Amniotic epithelial cell (primary cell): ENCODE data around the gene CMIP.
"Not testable (repeated sequence)": the region's sequence is repeated elsewhere in the genome, so short reads cannot be mapped to it uniquely, and the experiment has no call there.

Source experiments
- DNase-seq: peaks from one replicate; pipeline ENCODE4 v3.0.0-alpha.2; 2010; ENCODE audit warnings: low read depth

CMIP gene

DNA sequence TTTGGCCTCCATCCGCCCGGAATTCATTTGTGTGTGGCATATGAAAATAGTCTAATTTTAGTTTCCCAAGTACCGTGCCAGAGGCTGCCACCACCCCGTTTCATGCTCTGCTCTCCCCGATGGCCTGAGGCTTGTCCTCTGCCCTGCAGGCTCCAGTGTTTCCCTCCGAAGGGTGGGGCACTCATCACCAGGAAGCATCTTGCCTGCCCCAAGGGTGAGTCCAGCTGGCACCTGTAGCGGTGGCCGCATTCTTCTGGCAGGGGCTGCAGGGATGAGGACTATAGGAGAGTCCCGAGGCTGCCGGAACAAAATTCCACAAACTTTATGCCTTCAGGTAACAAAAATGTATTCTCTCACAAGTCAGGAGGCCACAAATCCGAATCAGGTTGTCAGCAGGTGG, 23.1 kb upstream of the CMIP start:
- no peak for DNase-seq

DNA sequence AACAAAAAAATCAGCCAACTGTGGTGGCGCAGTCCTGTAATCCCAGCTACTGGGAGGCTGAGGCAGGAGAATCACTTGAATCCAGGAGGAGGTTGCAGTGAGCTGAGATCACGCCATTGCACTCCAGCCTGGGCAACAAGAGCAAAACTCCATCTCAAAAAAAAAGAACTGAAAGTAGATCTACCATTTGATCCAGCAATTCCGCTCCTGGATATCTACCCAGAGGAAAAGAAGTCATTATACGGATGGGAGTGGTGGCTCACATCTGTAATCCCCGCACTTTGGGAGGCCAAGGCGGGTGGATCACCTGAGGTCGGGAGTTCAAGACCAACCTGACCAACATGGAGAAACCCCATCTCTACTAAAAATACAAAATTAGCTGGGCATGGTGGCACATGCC, 22.5 kb upstream of the CMIP start:
- not testable (repeated sequence) for DNase-seq

DNA sequence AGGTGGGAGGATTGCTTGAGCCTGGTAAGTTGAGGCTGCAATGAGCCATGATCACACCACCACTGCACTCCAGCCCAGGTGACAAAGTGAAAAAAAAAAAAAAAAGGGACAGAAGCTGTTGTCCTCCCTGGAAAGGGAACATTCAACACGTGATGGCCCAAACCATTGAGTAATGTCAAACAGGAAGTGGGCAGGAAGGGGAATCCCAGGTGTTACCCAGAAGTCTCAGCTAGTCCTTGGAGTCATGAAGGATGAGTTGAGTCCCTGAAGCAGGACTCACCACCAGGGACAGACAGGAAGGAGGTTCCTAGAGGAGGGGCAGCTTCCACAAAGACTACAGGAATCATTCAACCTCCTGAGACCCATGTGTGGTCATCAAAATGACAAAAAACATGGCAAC, 19.8 kb upstream of the CMIP start:
- no peak for DNase-seq

DNA sequence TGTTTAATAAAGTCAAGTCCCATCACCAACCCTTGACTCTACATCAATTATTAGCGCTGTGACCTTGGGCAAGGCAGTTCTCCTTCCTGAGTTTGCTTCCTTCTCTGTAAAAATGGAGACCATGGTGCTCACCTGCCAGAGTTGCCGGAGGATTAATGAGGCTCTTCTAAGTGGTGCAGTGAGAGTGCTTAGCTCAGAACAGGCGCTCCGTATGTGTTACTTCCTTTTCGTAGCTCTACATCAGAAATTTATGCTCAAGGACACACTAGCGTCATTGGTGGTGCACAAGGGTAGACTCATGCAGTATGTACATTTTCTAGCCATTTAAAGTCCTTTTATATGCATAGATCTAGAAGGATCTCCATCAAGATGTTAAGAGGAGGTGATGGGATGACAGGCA, 17.4 kb upstream of the CMIP start:
- DNase-seq = no peak

DNA sequence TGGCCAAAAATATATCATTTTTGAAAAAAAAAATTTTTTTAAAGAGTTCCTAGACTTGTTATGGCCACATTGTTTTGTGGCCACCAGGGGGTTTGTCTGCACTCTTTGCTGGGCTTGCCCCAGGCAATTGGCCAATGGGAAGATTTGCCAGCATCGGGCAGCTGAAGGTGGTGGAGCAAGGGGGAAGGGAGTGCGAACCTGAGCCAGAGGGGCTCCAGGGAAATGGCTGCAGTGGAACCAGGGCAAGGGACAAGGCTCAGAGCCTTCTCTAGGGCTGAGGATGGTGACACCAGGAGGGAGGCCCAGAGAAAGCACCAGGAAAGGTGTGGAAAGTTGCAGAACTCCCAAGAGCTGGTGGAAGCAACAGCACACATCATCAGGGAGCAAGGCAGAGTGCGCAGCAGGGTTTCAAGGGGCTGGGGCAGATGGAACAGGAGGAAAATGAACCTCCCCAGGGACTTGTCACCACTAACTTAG, 15.5 kb upstream of the CMIP start:
- DNase-seq = peak; percentile 44

DNA sequence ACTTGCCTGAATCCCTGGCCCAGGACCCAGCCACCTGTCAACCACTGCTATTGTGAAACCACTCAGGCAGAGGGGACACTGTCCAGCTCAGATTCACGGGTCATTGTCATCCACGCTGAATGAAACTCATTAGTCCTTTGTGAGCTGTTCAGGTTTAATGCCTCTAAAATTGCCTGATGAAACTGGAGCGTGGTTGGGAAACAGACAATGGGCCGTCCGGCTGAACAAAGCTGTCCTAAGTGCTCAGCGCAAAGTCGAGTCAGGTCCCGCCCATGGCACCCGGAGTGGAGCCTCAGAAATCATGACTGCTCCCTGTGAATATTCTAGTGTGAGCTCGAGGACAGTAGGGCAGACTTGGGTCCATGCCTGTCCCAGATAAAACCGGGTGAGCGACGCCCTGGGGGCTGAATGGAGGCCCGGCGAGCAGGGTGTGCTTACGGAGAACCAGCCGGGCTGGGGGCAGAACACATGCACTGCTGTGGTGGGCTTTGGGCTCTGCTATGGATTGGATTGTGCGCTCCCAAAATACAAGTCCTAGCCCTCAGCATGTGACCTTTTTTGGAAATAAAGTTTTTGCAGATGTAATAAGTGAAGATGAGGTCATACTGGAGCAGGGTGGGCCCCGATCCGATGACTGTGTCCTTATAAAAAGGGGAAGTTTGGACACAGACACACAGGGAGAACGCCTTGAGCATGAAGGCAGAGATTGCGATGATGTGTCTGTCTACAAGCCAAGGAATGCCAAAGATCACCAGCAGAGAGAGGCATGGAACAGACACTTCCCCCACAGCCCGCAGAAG, 12.9 kb upstream of the CMIP start:
- peak; percentile 52 for DNase-seq

GRCh38 chr16:81432937-81433557, 11.6 kb upstream of the CMIP start:
- no peak for DNase-seq

- DNase-seq = peak; percentile 34
Measured at GRCh38 chr16:81435103-81435502, 9.5 kb upstream of the CMIP start.

- no peak for DNase-seq
Measured at GRCh38 chr16:81435567-81435966, 9.0 kb upstream of the CMIP start.

- no peak for DNase-seq
Measured at GRCh38 chr16:81436386-81436785, 8.2 kb upstream of the CMIP start.

GRCh38 chr16:81437865-81438264, 6.7 kb upstream of the CMIP start:
- no peak for DNase-seq

DNA sequence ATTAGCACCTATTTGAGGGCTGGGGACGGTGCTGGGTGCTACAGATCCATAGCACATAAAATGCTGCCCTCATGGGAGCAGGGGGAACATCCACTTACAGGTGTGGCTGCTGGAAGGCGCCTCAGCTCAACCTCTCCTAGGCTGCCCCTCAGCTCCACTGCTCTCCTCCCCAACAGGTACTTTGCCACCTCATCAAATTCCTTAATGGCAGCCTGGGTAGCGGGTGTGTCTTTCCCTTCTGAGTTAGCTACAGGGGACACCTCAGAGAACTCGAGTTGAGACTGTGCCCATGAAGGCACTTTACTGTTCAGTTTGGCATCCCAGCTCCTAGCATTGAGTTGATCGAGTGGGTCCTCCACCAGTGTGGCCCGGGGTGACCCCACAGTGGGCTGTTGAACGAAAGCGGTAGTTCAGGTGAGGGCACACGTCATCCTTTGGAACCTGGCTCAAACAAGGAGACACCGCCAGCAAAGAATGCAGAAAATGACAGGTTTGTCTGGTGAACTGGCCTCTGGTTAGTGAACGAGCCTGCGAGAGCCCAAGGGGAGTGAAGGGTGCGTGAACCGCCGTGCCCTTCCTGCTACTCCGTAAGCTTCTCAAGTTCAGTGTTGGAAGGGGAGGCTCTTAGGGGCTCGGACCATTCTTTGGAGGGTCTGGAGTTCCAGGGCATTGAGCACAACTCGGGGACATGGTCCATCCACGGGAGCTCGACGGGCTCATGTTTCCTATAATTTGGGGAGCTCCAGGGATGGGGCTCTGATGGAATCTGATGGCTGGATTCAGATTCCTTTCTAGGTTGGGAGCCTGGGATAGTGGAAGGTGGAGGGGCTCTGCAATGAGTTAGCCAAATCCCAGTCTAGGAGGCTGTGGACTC, 3.5 kb upstream of the CMIP start:
- no peak for DNase-seq

GRCh38 chr16:81442220-81442915, 2.2 kb upstream of the CMIP start:
- DNase-seq = no peak

GRCh38 chr16:81442916-81443687, 1.5 kb upstream of the CMIP start:
- DNase-seq = peak; percentile 37

DNA sequence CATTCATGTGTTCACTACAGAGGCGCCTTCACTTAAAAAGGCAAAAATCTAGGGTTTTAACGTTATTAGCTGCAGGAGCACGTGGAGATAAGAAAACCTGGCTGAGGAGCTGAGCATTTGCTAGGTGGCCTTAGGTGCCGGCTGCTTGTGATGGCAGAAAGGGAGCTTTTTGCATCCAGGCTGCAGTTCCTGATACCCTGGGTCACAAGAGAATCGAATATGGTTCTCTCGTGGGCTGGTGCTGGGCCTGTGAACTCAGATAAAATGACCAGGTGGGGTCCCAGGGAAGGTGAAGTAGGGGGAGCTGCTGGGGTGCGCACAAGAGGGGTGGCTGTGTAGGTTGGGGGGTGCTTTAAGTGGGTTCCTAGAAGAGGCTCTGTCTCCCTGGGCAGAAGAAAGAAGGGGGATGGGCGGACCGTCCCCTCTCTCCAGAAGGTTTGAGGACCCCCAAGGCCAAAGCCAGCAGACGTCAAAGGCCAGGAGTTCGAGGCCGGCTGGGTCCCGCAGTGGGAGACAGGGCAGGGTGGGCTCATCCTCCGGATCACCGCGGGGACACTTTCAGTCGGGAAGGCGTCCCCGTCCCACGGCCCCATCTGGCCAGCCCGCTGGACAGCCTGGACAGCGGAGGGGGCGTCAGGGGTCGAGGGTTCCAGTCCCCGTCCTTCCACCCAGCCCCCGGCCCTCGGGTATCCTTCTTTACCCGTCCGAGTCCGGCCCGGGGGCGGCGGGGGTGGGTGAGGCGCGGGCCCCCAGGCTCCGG, 740 bp upstream of the CMIP start:
- DNase-seq = no peak

GRCh38 chr16:81445143-81445961, 744 bp downstream of the CMIP start:
- no peak for DNase-seq

GRCh38 chr16:81445966-81446906, 1.6 kb downstream of the CMIP start:
- DNase-seq = no peak

DNA sequence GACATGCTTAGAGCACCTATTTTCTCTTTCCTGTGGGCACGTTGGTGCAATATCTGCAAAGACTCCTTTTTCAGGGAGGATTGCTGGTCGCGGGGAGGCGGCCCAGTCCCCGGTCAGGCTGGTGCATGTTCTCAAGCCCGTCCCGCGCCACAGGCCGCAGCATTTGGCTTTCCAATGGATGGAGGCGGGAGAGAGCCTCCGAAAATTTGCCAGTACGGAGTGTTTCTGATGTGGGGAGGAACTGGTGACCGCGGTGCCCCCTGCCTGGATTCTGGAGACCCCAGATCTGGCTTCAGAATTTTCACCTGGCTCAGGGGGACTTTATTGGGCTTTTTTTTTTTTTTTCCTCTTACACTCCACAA, 2.3 kb downstream of the CMIP start:
- no peak for DNase-seq
